Hippocampal formation (tissue), 2 donors: ENCODE measurements around the gene THBS3.
A peak's percentile ranks its signal among the peaks of the same experiment; 100 is the strongest.
"Not testable (repeated sequence)": the region's sequence is repeated elsewhere in the genome, so short reads cannot be mapped to it uniquely, and the experiment has no call there.

Source experiments
- DNase-seq, 2 donors: peaks; one replicate each; lab custom pipeline; 2025; lab: John Stamatoyannopoulos, UW

Gene THBS3

DNA sequence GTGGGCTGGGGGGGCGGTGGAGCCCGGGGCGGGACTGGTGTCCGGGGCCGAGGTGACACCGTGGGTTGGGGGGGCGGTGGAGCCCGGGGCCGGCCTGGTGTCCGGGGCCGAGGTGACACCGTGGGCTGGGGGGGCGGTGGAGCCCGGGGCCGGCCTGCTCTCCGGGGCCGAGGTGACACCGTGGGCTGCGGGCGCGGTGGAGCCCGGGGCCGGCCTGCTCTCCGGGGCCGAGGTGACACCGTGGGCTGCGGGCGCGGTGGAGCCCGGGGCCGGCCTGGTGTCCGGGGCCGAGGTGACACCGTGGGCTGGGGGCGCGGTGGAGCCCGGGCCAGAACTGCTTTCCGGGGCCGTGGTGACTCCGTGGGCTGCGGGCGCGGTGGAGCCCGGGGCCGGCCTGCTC is 17.8 kb downstream of the THBS3 start:
- DNase-seq: not testable (repeated sequence)

DNA sequence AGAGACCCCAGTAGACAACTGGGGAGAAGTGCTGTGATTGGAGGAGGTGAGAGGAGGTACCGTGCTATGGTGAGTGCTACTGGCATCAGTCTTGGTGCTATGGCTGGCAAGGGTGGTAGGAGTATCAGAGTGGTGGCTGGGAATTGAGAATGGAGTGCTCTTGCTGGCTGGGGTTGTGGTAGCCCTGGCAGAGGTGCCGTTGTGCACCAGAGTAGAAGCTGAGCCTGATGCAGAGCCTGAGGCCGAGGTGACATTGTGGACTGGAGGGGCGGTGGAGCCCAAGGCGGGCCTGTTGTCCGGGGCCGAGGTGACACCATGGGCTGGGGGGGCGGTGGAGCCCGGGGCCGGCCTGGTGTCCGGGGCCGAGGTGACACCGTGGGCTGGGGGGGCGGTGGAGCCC is 19.4 kb downstream of the THBS3 start:
- no peak for DNase-seq

DNA sequence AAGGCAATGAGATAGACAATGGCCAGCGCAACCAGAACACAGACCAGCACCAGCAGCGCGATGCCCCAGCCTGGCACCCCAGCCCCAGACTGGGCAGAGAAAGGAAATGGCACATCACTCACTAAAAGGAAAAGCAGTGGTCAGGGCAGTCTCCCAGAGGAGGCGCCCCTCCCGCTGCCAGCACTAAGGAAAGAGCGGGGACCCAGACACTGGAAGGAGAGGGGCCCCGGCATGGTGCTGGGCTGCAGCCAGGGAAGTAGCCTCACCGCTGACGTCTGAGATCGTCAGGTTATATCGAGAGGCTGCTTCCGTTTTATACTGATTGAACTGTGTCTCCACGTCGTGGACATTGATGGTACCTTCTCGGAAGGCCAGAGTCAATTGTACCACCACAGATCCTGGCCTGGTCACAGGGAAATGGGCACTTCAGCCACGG is 20.2 kb downstream of the THBS3 start:
- DNase-seq: no peak

GRCh38 chr1:155186794-155187455 is 20.8 kb downstream of the THBS3 start:
- DNase-seq: no peak

- no peak for DNase-seq
Observed at GRCh38 chr1:155186067-155186793, 21.5 kb downstream of the THBS3 start.

DNA sequence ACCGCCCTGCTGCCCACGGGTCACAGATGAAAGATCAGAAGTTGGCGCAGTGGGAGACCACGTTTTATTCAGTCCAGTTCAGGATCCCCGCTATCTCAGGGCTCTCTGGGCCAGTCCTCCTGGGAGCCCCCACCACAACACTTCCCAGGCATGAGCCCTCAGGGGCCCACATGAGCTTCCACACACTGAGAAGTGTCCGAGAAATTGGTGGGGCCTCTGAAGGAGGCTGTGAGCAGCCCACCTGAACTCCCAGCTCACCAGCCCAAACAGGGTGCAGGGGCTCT is 22.0 kb downstream of the THBS3 start:
- no peak for DNase-seq

DNA sequence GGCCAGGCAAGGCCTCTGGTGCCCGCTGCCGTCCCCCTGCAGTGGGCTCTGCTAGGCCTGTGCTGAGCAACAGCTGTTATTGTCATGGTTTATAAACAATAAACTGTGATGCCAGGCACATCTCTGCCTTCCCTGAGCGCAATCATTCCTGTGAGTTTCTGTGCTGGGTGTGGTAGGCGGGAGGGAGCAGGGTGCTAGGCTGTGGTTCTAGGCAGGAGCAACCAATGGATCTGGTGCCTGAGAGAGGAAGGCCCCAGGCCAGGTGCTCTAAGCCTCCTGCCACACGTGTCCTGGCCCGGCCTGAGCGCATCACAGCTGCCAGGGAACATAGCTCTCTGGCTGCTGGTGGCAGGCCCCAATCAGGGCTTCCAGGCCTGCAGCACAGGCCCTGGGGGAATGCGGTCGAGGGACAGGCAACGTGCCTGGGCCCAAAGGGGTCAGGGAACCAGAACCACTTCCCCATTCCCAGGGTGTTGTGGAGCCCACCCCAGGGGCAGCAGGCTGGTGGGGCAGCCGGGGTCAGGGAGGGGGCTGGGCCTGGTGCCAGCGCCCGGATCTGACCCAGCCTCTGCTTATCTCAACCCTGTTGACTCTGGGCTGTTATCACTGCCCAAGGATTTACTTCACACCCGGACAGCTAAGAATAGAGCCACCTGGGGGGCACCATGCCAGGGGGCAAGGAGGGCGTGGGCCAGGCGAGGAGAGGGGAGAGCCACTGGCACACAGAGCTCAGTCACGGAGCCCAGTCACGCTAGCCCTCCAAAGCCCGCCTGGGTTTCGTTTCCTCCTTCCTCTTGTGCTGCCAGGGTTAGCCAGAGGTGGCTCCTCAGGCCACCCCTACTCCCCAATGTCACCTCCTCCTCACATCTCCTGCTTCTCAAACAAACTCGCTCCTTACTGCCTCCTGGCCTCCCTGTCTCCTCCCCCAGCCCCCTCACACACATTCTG is 22.6 kb downstream of the THBS3 start:
- no peak for DNase-seq

DNA sequence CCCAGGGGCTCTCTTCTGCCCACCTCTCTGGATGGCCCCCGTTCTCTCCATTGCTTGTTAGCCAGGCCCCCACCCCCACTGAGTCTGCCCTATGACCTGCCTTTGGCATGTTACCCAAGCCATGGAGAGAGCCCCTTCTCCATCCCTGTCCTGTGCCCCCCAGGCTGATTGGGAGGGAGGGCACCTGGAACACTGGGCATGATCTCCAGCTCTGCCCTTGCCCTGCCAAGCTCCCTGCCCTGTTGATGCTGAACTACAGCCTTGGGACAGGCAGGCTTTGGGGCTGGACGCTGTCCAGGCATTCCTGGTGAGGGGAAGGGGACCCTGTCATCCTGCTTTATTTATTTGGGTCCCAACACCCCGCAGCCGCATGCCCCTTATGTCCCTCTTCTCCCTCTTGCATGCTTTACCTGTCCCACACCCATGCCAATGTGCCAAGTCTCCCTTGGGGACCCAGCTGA is 23.3 kb downstream of the THBS3 start:
- DNase-seq: no peak

DNA sequence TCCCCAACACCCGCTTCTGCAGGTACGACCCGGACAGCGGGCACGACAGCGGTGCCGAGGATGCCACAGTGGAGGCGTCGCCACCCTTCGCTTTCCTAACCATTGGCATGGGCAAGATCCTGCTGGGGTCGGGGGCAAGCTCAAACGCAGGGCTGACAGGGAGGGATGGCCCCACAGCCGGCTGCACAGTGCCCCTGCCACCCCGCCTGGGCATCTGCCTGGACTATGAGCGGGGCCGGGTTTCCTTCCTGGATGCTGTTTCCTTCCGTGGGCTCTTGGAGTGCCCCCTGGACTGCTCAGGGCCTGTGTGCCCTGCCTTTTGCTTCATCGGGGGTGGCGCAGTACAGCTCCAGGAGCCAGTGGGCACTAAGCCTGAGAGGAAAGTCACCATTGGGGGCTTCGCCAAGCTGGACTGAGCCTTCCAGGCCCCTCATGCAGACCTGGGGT is 23.9 kb downstream of the THBS3 start:
- no peak for DNase-seq

DNA sequence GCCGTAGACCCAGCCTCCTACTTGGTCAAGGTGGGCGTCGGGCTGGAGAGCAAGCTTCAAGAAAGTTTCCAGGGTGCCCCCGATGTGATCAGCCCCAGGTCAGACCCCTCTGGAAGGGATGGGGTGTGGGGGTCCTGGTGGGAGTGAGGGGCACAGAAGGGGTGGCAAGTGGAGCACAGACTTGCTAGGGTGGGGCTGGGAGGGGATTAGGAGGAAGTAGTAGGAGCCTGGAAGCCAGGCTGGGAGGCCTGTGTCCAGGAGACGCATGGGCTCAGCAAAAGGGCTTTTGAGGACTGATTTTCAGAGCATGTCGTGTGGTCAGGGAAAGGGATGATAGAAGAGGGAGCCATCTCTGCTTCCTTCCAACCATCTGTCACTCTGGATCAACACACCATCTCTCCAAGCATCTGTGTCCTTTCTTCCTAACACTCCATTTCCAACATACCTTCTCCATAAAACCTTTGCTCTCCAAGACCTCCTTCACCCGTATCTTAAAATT is 25.6 kb downstream of the THBS3 start:
- no peak for DNase-seq

DNA sequence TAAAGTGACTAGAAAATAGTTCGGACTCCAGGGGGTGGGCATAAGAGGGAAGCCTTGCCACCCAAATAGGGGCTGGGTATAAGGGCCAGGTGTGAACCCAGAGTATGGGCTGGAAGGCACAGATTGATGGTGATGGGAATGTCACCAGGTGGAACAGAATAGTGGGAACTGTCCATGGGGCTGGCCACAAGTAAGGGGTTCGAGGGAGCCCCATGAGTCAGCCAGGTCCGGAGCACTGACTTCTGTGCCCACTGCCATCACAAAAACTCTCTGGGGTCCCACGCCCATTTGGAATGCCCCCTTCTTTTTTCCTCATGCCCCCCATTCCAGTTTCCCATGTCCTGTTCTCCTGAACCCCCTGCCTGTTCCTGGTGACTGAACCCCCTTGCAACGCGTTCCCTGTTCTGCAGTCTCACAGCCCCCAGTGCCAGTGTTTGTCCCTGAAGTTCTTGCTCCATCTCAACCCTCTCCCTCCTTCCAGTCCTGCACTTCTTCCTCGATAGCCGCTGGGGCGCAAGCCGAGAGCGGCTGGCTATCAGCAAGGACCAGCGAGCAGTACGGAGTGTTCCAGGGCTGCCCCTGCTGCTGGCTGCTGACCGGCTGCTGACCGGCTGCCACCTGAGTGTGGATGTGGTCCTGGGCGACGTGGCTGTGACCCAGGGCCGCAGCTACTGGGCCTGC is 26.2 kb downstream of the THBS3 start:
- DNase-seq: no peak

GRCh38 chr1:155179112-155180031 is 28.3 kb downstream of the THBS3 start:
- no peak for DNase-seq

GRCh38 chr1:155178441-155179111 is 29.1 kb downstream of the THBS3 start:
- no peak for DNase-seq

GRCh38 chr1:155177918-155178281 is 29.8 kb downstream of the THBS3 start:
- DNase-seq: no peak

DNA sequence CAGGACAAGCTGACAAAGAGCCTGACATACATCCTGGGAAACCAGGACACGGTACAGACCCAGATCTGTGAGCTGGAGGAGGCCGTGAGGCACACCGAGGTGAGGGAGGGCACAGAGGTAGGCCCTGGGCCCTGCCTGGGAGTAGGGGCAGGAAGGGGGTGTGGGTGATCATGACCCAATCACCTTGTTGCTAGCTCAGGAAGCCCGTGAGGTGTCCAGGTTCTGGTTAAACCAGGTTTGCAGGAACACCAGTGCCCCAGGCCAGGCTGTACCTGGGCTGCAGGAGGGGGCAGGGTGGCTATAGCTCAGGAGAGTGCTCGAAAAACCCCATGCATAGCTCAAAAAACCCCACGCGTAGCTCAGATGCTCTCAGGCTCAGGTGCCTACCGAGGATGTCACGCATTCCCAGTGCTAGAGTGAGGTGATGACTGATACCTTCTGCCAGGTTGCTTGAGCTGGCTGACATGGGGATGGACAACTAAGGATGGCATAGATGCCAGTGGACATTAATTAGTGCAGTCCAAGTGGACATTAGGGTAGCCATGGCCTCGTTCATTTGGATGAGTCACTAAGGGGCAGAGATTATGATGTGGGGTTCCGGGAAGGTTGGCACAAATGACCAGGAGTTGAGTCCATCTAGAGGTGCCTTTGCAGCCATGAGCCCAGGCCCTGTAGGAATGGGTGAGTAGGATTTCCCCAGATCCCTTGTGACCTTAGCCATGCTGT is 30.3 kb downstream of the THBS3 start:
- DNase-seq: no peak

DNA sequence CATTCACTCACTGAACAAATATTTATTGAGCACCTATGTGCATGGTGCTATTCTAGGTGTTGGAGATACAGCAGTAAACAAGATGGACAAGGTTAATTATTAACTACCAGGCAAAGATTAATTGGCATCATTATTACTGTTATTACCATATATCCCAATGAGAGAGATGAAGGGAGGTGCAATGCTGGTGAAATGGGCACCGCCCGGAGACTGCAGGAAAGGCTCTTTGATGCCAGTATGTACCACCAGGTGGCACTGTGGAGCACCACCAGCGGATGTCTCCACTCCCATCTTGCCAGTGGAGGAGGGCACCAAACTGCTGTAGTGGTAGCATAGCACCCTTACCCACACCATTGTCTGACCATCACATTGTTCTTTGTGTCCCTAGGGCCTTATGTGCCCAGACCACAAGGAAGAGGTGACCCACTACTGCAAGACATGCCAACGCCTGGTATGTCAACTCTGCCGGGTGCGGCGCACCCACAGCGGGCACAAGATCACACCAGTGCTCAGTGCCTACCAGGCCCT is 31.1 kb downstream of the THBS3 start:
- peak; percentile 53 to 68 for DNase-seq

GRCh38 chr1:155175927-155176371 is 31.7 kb downstream of the THBS3 start:
- DNase-seq: no peak

DNA sequence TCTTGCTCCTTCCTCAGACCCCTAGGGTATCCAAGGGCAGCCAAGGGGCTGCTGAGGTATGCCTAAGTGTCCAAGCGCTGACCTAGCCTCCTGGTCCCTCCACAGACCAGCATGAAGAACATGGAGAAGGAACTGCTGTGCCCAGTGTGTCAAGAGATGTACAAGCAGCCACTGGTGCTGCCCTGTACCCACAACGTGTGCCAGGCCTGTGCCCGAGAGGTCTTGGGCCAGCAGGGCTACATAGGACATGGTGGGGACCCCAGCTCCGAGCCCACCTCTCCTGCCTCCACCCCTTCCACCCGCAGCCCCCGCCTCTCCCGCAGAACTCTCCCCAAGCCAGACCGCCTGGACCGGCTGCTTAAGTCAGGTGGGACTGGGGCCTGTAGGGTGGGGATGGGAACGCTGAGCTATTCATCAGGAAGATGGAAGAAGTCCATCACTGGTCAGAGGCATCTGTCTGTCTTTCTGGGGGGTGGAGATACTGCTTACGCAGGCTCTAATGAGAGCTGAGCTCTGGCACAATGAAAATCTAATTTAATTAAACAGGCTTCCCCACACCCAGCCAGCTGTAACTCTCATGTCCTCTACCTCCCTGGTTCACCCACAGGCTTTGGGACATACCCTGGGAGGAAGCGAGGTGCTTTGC is 32.3 kb downstream of the THBS3 start:
- no peak for DNase-seq
